GM18498 (cell line): ENCODE data around the gene LYPD3.
A peak's percentile ranks its signal among the peaks of the same experiment; 100 is the strongest.
"Not testable (repeated sequence)": the region's sequence is repeated elsewhere in the genome, so short reads cannot be mapped to it uniquely, and the experiment has no call there.

Experiments
- ATAC-seq: cut with Tn5 transposase; IDR thresholded peaks from one replicate; pipeline ENCODE4 v1.9.1; 2021; ENCODE audit warnings: mild to moderate bottlenecking, moderate library complexity; ENCODE audit not compliant: unreplicated experiment

Gene LYPD3

GRCh38 chr19:43465468-43466120 lies at the start of gene LYPD3:
Gene LYPD3, minus strand, starts transcription at chr19:43465608. Its CDS starts 37 bp downstream, at chr19:43465571.
- no peak for ATAC-seq

GRCh38 chr19:43512399-43512798 lies 47.0 kb upstream of the LYPD3 start:
- not testable (repeated sequence) for ATAC-seq

DNA sequence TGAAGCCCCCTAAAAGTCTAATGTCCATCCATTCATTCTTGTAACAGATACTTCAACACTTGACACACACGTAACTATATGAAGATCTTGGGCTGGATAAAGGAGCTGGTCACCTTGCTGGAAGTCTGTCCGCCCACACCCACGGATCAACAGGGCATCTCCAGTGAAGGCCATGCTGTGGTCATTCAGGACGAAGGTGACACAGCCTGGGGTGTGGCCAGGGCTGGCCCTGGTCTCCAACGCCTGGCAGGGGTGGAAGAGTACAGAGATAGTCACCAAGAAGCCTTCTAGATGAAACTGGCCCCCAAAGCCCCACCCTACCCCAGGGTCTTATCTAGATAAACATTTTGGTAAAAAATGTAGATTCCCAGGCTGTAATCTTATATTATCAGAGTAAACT lies 45.9 kb upstream of the LYPD3 start:
- no peak for ATAC-seq

GRCh38 chr19:43510713-43511112 lies 45.3 kb upstream of the LYPD3 start:
- ATAC-seq, result no peak

GRCh38 chr19:43507880-43508279 lies 42.5 kb upstream of the LYPD3 start:
- no peak for ATAC-seq

DNA sequence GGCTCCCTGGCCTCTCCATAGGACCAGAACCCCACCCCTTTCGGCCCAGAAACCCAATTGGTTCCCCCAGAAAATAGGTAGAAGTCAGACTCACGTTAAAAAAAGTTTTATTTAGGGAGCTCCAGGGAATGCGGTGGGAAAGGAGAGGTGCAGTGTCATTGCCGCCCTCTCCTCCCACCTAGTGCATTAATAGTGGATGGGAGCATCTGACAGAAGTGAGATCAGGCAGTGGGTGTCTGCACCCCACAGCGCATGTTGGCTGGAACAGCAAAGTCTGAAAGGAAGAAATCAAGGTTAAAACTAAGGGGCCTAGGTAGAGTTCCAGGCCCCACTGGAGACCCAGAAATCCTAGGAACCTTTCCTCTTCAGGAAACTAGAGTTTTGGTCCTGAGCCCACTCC lies 41.2 kb upstream of the LYPD3 start:
- no peak for ATAC-seq

GRCh38 chr19:43505941-43506340 lies 40.5 kb upstream of the LYPD3 start:
- no peak for ATAC-seq

DNA sequence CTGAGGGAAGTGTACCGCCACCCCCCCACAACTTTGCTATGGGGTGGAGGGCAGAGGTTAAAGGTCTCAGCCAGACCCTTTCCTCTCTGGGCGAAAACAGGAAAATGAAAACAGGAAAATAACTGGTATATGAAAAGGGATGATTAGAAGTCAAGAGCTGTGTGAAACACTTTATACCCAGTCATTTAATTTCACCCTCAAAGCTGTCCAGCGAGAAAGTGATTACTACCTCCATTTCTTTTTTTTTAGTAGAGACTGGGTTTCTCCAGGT lies 39.7 kb upstream of the LYPD3 start:
- no peak for ATAC-seq

- peak; percentile 24 for ATAC-seq
Measured at GRCh38 chr19:43504426-43505185, 39.2 kb upstream of the LYPD3 start, which contains the start of gene PHLDB3. Gene PHLDB3, minus strand, starts transcription at chr19:43504746. Its CDS starts 628 bp downstream, at chr19:43504118.

DNA sequence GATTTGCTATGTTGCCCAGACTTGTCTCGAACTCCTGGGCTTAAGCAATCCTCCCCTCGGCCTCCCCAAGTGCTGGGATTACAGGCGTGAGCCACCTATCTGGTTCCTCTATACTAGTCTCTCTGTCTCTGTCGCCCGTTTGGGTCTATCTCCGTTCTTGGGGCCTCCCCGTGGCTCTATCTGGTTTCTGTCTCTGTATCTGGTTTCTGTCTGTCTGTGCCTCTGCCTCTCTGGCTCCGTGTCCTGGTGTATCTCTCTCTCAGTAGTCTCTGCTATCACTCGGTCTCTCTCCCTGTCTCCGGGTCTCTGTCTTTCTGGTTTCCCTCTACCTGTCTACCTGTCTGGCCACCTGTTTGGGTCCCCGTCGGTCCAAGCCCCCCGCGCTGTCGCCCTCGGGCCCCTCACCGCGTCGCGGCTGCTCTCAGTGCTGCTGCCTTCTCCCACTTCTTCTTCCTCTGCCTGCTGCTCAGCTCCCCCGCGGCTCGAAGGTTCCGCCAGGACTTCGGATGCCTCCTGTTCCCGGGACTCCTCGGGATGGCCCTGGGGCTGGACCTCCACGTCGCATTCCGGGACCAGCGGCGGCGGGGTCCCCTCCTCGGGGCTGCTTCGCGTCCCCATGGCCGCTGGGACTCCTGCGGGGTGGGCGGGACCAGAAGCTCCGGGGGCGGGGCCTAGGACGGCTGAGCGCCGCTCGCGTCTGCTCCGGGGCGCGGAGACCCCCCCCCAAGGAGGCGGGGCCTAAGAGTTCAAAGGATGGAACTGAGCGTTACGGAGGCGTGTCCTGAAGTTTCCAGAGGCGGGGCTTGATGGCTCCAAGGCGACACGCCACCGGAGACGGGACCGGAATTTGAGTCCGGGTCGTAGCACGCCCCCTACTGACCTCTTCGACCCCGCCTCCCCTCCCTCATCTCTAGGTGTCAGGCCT lies 38.4 kb upstream of the LYPD3 start:
- peak; percentile 87 for ATAC-seq

- ATAC-seq, result no peak
Measured at GRCh38 chr19:43502419-43502976, 37.1 kb upstream of the LYPD3 start.

- ATAC-seq, result no peak
Measured at GRCh38 chr19:43501661-43502418, 36.4 kb upstream of the LYPD3 start.

DNA sequence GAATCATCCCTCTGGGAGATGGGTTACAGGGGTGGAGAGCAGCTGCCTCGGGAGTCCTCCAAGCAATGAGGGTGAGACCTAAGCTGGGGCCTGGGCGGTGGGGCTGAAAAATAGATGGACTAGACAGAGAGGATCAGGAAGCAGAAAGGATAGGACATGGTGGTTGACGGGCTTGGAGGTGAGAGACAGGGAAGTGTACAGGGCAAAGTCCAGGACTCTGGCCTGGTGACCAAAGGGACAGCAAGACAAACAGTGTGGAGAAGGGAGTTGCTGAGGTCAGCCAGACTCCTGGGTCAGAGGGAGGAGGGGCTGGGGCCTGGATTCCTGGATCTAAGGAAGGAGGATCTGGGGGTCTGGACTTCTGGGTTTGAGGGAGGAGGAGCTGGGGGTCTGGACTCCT lies 33.6 kb upstream of the LYPD3 start:
- no peak for ATAC-seq

GRCh38 chr19:43498233-43498842 lies 32.9 kb upstream of the LYPD3 start:
- no peak for ATAC-seq

GRCh38 chr19:43496960-43497359 lies 31.6 kb upstream of the LYPD3 start:
- ATAC-seq, result no peak

GRCh38 chr19:43495082-43495481 lies 29.7 kb upstream of the LYPD3 start:
- ATAC-seq, result no peak

GRCh38 chr19:43490759-43491158 lies 25.4 kb upstream of the LYPD3 start:
- no peak for ATAC-seq

GRCh38 chr19:43489979-43490599 lies 24.7 kb upstream of the LYPD3 start:
- ATAC-seq, result no peak

DNA sequence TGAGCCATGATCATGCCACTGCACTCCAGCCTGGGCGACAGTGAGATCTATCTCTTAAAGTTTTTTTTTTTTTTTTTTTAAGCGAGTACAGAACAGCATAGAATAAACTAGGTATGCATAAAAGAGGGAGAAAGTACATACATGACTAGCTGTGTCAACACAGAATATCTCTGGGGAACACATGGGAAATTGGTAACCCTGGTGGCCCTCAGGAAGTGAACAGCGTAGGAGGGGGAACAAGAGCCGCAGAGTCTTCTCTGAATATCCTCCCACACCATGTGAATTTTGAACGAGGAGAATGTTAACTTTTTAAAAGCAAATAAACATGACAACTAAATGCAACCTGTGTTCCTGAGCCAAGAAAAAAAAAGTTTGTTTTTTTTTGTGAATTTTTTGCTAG lies 23.9 kb upstream of the LYPD3 start:
- ATAC-seq, result no peak

GRCh38 chr19:43488179-43488578 lies 22.8 kb upstream of the LYPD3 start:
- no peak for ATAC-seq
